GM21360 (cell line): ENCODE data around the gene ARHGAP8.

Source experiments
- ATAC-seq: cut with Tn5 transposase; IDR thresholded peaks from one replicate; pipeline ENCODE4 v1.9.1; 2021; ENCODE audit warnings: mild to moderate bottlenecking, moderate library complexity; ENCODE audit not compliant: unreplicated experiment

ARHGAP8 gene

DNA sequence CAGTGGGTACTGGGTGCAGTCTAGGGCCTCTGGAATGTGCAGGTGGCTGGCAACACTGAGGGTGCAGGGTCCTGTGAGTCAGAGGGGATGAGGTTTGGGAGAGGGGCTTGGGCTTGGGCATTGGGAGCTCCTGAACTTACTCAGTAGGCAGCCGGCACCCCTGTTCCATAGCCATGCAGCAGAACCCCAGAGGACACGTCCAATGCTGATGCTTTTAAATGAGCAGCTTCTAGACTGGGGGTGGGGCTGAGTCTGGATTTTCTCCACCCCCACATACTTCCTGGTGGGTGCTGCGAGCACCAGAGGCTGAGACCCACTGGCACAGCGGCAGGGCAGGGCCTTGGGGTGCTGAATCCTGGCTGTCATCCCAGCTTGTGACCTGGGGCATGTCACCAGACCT, 71.4 kb downstream of the ARHGAP8 start:
- ATAC-seq = no peak

DNA sequence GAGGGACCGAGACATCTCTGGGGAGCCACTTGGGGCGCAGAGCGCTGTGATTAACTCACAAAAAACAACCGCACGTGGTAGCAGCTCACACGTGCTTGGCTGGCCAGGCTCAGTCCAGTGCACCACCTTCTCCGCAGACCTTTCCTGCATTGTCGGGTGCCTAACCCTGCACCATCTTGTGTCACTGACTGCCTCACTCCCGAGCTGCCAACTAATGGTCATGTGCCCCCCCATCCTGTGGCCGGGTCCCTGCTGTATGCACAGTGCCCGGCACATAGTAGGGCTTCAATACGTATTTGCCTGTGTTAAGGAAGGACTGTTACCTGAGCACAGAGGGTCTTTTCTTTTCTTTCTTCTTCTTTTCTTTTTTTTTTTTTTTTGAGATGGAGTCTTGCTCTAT, 71.9 kb downstream of the ARHGAP8 start:
- no peak for ATAC-seq

DNA sequence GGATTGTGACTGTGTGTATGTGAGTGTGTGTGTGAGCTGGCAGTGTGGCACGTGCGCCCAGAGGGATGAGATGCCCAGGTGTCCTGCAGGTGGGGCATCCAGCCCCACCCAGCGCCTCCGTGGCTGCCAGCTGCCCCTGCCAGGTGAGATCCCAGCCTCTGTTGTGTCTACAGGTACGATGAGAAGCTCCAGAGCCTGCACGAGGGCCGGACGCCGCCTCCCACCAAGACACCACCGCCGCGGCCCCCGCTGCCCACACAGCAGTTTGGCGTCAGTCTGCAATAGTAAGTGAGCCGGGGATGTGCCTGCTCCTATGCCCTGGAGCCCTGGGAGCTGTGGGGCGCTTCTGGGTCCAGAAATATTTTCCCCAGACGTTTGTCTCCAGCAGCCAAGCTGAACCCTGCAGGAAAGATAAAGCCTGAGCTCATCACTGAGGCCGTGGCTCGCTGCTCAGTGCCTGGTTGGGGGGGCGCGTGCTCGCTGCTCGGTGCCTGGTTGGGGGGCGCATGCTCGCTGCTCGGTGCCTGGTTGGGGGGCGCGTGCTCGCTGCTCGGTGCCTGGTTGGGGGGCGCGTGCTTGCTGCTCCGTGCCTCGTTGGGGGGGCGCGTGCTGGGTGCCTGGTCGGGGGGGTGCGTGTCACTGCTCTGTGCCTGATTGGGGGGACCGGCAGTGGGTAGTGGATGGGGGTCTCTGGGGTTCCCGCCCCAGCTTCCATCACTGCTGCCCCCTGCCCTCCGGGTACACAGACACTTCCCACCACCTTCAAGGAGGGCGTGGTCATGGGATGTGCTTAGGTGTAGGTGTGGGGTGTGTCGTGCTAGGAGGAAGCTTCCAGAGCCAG, 73.2 kb downstream of the ARHGAP8 start:
- no peak for ATAC-seq

DNA sequence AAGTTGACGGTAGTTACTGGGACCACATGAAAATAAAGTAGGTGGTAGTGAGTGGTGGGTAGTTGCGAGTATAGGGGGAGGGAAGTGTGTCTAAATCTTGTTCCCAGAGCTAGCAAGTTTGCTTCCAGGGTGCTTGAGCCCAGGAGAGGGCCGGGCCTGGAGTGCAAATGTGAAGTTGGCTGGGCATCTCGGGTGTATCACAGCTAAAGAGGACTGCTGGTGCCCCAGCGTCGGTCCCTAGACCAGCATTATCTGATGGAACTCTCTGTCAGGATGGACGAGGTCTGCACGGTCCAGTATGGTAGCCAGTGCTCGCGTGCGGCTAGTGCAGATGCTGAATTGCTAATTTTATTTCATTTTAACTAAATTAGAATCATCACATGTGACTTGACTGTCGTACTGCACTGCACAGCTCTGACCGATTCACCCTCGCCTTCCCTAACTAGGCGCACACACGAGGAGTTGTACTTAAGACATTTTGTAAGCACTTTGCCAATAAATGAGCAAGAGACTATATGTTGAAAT, 75.4 kb downstream of the ARHGAP8 start:
- ATAC-seq = no peak

DNA sequence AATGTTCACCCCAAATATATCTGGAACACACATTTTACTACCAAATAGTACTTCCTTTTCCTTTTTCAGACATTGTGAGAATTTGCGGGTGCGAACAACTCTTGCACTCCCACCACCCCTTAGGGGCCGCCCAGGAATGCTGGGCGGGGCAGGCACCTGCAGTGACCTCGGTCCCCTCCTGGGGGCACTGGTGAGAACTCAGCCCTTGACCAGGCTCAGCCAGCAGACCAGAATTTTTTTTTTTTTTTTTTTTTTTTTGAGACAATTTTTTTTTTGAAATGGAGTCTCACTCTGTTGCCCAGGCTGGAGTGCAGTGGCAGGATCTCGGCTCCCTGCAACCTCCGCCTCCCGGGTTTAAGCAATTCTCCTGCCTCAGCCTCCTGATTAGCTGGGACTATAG, 75.8 kb downstream of the ARHGAP8 start:
- no peak for ATAC-seq

GRCh38 chr22:44831885-44832284, 79.5 kb downstream of the ARHGAP8 start:
- ATAC-seq = no peak

DNA sequence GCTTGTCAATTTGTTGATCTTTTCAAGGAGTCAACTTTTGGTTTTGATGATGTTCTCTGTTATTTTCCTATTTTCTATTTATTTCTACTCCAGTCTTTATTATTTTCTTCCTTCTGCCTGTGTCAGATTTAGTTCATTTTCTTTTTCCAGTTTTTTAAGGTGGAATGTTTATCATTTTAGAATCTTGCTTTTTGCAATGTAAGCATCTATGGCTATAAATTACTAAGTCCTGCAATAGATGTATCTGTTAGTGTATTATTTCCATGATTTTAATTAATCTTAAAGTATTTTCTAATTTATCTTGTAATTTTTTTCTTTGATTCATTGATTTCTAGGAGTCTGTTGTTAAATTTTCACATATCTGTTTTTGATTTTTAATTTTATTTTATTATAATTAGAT, 81.7 kb downstream of the ARHGAP8 start:
- ATAC-seq = no peak

- ATAC-seq = no peak
These were observed 85.1 kb downstream of the ARHGAP8 start for GRCh38 chr22:44837481-44837880.

DNA sequence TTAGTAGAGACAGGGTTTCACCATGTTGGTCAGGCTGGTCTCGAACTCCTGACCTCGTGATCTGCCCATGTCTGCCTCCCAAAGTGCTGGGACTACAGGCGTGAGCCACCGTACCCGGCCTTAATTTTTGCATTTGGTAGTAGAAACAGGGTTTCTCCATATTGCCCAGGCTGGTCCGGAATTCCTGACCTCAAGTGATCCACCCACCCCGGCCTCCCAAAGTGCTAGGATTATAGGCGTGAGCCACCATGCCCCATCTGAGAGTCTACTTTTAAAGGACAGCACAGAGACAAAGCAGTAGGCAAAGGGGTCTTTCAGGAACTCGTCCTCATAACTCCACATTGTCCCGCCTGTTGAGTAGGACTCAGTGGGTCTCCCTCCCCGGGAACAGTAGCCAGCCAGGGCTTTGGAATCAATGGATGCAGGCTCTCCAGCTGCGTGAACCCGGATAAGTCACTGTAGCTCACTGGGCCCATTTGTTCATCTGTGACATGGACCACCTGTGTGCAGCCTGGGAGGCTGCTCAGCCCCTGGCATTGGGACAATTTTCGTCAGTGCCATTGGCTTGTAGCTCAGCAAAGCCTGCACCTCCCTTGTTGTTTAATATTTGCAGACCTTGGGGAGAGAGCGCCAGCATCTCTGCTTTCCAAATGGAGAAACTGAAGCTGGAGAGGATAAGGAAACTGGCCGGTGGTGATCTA, 86.1 kb downstream of the ARHGAP8 start:
- no peak for ATAC-seq

DNA sequence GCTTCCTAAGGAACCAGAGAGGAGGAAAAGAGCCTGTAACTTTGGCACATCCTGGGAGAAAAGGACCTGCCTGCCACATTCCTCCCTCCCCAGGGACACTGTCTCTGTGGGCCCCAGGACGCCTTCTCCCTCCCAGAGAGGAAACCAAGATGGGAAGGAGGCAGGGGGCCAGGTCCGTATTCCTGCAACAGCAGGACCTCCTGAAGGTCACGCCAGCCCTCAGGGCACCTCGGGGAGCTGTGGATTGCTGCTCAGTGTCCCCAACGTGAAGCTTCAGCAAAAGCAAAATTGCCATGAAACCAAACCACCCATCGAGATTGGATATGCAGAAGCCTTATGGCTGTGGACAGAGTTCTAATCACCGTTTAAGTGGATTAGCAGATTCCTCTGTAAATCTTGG, 86.7 kb downstream of the ARHGAP8 start:
- no peak for ATAC-seq

- ATAC-seq = no peak
These were observed 87.3 kb downstream of the ARHGAP8 start for GRCh38 chr22:44839721-44840120.

- no peak for ATAC-seq
These were observed 88.4 kb downstream of the ARHGAP8 start for GRCh38 chr22:44840611-44841322.

GRCh38 chr22:44842417-44842816, 90.0 kb downstream of the ARHGAP8 start:
- ATAC-seq = no peak

- ATAC-seq = no peak
These were observed 92.8 kb downstream of the ARHGAP8 start for GRCh38 chr22:44845191-44845590.

- no peak for ATAC-seq
These were observed 93.7 kb downstream of the ARHGAP8 start for GRCh38 chr22:44845796-44846720.

GRCh38 chr22:44846726-44847275, 94.4 kb downstream of the ARHGAP8 start:
- ATAC-seq = no peak

GRCh38 chr22:44847380-44847779, 95.0 kb downstream of the ARHGAP8 start:
- no peak for ATAC-seq

DNA sequence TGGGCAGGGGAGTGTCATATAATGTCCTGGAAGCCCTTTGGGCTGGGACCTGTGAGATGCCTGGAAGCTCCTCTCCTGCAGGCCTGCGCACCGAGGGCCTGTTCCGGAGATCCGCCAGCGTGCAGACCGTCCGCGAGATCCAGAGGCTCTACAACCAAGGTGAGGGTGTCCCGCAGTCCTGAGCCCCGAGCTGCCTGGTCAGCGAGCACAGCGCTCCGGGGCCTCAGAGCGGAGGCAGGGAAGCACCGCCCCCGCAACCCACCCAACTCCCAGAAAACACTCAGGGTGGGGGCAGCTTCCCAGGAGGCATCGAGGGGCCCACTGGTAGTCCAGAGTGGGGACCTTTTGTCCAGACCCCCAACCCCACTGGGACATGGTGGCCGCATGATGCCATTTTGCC, 95.5 kb downstream of the ARHGAP8 start:
- ATAC-seq = no peak

DNA sequence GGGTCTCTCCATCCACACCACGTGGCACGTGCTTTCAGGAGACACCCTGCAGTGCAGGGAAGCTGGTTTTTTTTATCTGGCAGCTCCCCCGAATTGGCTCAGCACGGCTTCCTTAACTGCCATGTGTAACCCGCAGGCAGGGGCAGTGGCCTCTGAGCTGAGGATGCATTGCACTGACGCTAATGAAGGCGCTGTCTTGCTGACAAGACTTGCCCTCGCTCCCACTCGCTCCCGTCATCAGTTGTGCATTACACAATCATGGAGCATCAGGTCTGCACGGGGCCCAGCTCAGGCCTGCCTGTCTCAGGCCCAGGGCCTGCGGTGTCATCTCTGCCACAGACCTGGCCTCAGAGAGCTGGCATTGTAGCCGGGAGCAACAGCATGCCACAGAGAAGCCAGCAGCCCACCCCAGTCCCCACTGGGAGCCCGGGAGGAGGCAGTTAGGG, 95.9 kb downstream of the ARHGAP8 start:
- no peak for ATAC-seq

GRCh38 chr22:44848791-44849420, 96.5 kb downstream of the ARHGAP8 start:
- no peak for ATAC-seq
